Measurements from ENCODE around the gene STRN3.

DNA sequence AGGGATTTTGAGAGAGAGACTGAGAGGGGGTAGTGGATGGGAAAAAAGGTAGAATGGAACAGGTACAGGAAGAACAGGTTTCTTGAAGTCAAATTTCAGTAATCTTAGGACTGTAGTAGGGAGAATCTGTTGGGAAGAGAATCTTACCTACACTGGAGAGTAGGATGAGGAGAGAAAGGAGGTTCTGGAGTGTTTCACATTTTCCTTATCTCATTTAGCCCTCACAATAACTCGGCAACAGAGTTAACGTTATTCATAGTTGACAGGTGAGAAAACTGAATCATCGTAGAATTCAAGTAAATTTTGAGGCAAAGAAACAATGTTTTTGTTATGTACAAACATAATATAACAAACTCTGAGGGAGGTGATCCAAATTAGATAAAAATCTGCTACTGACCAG is 17.2 kb upstream of the STRN3 start:
- TF ChIP-seq POLR2AphosphoS5 (IDR thresholded peaks at IDR 0.05; ENCODE audit: borderline replicate concordance, low read depth, low read length), result no peak
- TF ChIP-seq EZH2 (IDR thresholded peaks at IDR 0.05), result no peak
